HUDEP-2 (cell line): ENCODE data around the gene NEUROD6.

Experiments used
- DNase-seq, 76 experiments: peaks; one replicate each; lab custom pipeline; 2025; ENCODE audit not compliant: unreplicated experiment in 76 of 76; lab: John Stamatoyannopoulos, UW

NEUROD6 gene

GRCh38 chr7:31340603-31341002, at the start of gene NEUROD6:
Gene NEUROD6 (minus strand): TSS chr7:31340726. CDS start chr7:31339268, 1,458 bp downstream.
- no peak for DNase-seq

GRCh38 chr7:31384466-31384865, 43.9 kb upstream of the NEUROD6 start:
- DNase-seq, result no peak

DNA sequence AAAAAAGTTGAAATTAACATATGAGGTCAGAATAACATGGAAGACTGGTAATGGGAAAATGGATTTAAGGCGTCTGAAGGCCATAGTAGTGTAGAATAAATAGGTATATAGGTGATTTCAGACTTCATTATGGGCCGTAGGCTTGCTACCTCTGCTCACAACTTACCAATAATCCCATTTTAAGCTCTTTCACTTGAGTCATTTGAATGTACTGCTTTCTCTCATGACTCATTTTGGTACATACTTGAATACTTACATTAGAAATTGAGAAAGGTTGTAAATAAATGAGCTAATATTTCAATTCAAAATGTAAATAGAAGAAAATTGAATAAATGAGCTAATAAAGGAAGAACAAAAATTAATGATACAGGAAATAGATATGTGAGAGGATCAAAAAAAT, 42.2 kb upstream of the NEUROD6 start:
- DNase-seq, result no peak

DNA sequence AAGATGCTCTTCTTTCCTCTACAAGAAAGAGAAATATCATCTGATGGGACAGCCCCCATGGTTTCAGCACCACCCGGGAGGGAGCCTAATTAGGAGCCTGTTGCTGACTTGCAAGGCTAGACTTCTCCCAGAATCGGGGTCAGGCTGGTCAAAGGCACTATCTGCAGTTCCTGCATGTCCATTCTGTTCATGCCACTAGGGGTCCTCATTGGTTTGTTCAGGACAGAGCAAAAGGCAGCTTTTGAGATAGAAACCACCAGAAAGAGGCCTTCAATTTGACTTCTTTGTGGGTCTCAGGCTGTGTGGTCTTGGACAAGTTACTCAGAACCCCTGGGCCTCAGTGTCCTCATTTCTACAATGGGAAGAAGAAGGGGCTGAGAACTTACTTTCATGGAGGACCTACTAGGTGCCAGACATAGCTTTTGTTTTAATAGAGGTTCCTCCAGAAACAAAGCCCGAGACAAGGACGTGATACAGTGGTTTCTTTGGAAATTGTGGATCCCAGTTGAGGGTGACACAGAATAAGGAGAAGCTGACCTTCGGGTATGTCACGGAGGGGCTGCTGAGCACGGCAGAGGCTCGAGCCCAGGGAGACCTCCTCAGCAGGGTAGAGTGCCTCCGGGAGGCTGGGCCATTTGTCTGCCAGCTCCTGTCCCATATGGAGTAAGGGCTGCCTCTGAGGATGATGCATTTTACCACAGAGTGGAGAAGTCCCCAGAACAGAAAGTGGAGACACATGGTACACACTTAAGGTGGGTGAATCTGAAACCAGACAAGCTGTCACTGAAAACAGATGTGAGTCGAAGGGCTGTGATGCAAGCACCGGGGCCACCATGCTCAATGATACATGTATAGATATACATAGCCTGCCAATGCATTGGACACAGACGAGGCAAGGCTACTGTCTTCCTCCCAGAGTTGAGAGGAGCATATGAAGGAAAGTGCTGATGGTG, 33.1 kb upstream of the NEUROD6 start:
- DNase-seq, result peak in 37 of 76 experiments; percentile 4 to 59 (median 16)

DNA sequence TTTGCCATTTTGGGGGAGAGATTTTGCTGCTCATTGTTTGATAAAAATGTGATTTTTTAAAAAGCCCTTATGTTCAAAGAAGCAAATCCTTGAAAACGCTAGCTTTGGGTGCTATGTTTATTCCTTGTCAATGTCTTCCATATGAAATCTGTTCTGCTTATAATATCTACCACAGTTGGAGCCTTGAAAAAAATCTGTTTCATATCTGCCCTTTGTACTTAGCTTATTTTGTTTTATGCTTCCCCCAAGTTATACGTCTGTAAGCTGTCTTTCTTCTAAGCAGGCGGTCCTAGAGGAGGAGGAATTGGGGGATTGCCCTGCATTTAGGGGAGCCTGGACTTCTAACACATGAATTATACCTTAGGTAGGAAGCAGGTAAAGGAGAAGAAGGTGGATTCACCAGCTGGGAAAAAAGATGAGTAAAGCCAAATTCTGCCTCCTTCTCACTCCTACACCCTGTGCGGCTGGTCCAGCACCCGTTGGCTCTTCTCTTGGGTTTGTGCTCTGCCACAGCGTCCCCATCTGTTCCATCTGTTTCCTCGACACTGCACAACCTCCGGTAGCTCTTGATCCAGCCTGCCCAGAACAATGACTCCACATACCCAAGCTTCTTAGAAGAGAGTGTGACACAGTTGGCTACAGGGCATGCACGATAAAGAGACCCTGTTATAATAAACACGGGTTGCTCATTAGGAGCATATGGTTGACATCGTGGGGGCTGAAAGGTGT, 31.9 kb upstream of the NEUROD6 start:
- no peak for DNase-seq

- no peak for DNase-seq
Measured at GRCh38 chr7:31371621-31372020, 31.1 kb upstream of the NEUROD6 start.

- DNase-seq, result no peak
Measured at GRCh38 chr7:31370609-31371008, 30.1 kb upstream of the NEUROD6 start.

GRCh38 chr7:31368620-31369019, 28.1 kb upstream of the NEUROD6 start:
- no peak for DNase-seq

DNA sequence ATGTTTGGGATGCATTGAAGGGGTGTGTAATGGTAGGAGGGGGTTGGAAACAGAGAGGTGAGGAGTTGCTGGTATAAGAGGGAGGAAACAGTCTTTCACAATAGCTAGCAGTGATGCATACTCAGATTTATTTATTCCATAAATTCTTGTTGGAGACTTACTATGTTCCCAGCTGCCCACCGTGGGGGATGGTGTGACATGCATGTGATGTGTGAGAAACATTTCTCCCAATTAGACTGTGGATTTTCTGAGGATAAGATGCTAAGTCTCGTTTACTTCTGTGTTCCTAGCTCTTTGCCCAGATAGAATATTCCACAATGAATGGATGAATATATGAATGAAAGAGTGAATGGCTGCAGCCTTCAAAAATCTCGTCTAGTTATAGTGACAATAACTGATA, 23.0 kb upstream of the NEUROD6 start:
- no peak for DNase-seq

DNA sequence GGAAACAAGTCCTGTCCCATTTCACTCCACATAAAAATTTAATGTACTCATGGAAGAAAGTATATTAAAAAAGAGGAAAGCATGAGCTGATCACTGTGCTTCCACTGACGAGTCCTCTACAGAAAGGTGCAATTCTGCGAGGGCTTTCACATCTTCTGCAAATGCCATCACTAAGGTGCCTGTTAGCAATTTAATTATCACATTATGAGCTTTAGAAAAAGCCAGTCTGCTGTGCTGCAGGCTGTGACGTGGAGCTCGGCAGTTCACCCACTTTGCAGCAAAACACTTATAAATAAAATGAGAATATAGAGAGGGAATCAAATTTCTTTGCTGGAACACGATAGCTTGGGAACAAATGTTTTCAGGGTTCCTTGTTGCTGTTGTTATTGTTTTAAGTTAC, 22.5 kb upstream of the NEUROD6 start:
- DNase-seq, result no peak

- no peak for DNase-seq
Measured at GRCh38 chr7:31362401-31362800, 21.9 kb upstream of the NEUROD6 start.

DNA sequence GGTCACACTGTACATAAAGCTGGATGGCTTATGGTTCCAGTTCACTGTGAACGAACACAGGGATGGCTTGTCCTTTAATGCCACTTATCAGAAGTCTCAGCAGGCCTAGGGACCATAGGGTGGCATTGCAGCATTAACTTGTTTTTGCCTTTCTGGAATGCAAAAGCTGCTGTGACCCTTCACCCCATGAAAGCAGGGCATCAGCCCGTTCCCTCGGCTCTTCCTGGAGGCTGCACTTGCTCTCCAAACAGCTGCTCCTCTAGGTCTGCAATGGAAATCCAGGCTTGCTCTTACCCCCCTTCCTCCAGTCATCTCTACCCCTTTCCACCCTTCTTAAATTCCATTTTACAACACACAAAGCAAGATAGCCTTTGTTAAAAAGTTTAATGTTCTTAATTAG, 17.9 kb upstream of the NEUROD6 start:
- no peak for DNase-seq

- DNase-seq, result no peak
Measured at GRCh38 chr7:31345421-31345820, 4.9 kb upstream of the NEUROD6 start.

DNA sequence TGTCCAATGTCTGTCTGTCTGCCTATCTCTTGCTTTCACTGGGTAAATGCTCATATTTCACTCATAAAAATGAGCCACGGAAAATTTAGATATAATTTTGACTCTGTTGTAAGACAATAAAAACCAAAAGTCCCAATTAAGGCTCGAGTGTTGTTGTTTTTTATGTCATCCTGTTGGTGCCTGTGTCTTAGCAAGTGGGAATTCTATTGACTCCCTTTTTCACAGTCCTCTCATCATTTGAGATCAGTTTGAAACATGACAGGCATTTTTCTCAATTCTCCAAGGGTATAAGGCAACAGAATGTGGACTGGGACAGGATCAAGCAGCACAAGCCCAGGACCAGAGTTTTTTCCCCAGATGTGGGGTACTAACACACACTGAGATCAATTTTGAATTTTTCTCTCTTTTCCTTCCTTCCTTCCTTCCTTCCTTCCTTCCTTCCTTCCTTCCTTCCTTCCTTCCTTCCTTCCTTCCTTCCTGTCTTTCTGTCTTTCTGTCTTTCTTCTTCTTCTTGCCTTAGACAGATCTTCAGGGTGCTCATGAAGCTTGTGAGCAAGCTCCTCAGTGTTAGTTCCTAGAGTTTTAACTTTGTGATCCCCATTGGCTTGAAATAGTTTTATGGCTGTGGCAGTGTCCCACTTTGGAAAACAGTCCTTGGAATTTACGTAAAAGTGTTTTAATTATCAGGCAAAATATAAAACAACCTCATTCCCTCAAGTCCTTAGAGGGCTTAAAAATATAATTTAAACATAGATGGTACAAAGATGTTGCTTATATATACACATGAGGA, 3.2 kb upstream of the NEUROD6 start:
- no peak for DNase-seq

DNA sequence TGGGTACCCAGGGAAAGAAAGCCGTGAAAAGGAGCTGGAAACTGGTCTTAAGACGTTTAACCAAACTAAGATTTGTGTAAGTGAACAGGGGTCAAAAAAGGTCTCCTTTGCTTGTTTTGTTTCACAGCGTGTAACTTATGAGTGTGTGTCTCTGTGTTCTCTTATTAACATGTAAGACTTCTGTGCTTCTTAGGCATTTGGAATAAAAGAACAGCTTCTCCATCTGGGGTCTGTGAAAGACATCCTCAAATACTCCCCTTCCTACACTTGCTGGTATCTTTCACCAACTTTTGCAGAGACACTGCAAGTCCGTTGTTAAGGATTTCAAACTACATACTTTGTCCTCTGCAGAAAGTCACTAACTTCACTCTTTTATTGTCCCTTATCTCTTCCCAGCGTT, 615 bp upstream of the NEUROD6 start:
- DNase-seq, result no peak

DNA sequence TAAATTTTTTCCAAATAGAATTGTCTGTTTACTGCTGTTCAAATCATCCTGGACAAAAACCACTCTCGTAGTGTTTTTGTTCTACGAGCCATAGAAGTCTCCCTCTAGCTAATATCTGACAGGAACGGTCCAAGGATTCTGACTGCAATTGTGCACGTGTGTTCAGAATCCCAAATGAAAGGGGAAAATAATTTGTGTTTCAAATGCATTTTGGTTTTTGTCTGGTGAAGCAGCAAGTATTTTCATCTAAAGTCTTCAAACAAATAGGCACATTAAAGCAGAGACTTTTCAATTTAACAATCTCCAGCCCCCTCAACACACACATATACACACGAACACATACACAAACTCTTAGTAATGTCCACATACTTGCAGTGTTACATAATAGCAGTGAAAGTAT, 475 bp downstream of the NEUROD6 start:
- DNase-seq, result no peak

- DNase-seq, result no peak
Measured at GRCh38 chr7:31338706-31339105, 1.8 kb downstream of the NEUROD6 start.

DNA sequence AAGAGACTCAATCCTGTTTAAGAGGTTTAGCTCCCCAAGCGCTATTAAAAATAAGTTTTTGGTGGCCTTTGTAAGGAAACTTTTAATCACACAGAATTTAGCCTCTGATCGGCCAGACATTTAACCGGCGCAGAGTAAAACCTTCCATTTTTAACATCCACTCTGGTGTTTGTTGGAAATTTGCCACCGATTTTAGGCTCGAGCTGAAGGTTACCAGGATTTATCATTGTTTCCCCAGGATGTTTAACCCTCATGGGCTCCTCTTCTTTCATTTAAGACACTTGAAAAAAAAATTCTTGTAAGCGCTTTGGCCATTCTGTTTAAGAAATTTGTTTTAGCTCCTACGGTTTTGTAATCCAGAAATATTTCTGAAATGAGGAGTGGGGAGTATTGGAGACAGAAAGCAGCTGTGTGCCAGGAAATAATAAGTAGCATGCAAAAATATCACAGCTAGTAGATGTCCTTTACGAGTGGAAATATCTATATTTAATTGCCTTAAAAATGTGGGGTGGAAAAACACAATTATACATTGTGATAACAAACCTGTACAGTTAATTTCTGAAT, 3.4 kb downstream of the NEUROD6 start:
- DNase-seq, result no peak

- peak in 2 of 76 experiments; percentile 4 for DNase-seq
Measured at GRCh38 chr7:31336202-31337001, 4.1 kb downstream of the NEUROD6 start.

DNA sequence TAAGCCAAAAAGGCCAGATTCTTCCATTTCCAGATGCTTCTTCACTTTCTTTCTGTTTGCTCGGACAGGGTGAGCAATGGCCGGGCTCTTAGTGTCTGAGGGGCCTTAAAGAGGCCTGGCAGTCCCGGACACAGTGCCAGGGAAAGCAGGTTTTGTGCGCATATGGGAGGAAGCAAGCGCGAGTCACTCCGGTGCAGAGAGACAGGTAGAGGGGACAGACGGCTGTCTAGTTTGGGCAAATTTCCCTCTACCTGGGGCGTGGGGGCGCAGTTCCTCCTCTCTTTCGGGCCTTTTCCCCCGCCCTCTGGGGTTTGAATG, 4.7 kb downstream of the NEUROD6 start:
- no peak for DNase-seq
